T-helper 2 cell treated with Interferon-gamma antibody and Interleukin-4, amounts not matched to agents 5 μg/mL and 100 μg/mL, for 36 hours (primary cell): ENCODE measurements around the gene STH.
"Not testable (repeated sequence)": the region's sequence is repeated elsewhere in the genome, so short reads cannot be mapped to it uniquely, and the experiment has no call there.

Source experiments
- DNase-seq: peaks from one replicate; pipeline ENCODE4 v3.0.0; 2021; ENCODE audit warnings: low spot score
- H3K27ac Mint-ChIP-seq: one replicate; pipeline ENCODE4 v1.8.0; 2021; ENCODE audit warnings: mild to moderate bottlenecking, mixed read lengths
- H3K27me3 Mint-ChIP-seq: one replicate; pipeline ENCODE4 v1.8.0; 2021; ENCODE audit warnings: low read depth, mixed read lengths
- H3K36me3 Mint-ChIP-seq: one replicate; pipeline ENCODE4 v1.8.0; 2021; ENCODE audit warnings: low read depth, mixed read lengths
- H3K4me1 Mint-ChIP-seq: one replicate; pipeline ENCODE4 v1.8.0; 2021; ENCODE audit warnings: low read depth, mixed read lengths
- H3K4me3 Mint-ChIP-seq: one replicate; pipeline ENCODE4 v1.8.0; 2022; ENCODE audit warnings: mild to moderate bottlenecking, moderate library complexity, mixed read lengths
- H3K9me3 Mint-ChIP-seq: one replicate; pipeline ENCODE4 v1.8.0; 2021; ENCODE audit warnings: mixed read lengths

The STH gene

GRCh38 chr17:45997624-45998023, 1.4 kb upstream of the STH start:
- Mint-ChIP-seq H3K36me3 (no peaks in the 10 kb centered on the region), H3K4me3 (no peak overlapping the region), H3K9me3 (no peaks in the 10 kb centered on the region), H3K4me1 (peaks cover under 1% of the 10 kb centered on the region), H3K27ac (no peak overlapping the region), H3K27me3 (no peaks in the 10 kb centered on the region)
- no peak for DNase-seq

- Mint-ChIP-seq H3K9me3 (no peaks in the 10 kb centered on the region), H3K4me1 (peaks cover 5% of the 10 kb centered on the region), H3K36me3 (no peaks in the 10 kb centered on the region), H3K4me3 (no peak overlapping the region), H3K27ac (no peak overlapping the region), H3K27me3 (no peaks in the 10 kb centered on the region)
- no peak for DNase-seq
Measured at GRCh38 chr17:45999900-46000290, 845 bp downstream of the STH start.

GRCh38 chr17:46000292-46000691, 1.2 kb downstream of the STH start:
- Mint-ChIP-seq H3K36me3 (no peaks in the 10 kb centered on the region), H3K4me3 (no peak overlapping the region), H3K9me3 (no peaks in the 10 kb centered on the region), H3K4me1 (peaks cover 5% of the 10 kb centered on the region), H3K27me3 (no peaks in the 10 kb centered on the region), H3K27ac (no peak overlapping the region)
- no peak for DNase-seq

GRCh38 chr17:46000757-46001156, 1.7 kb downstream of the STH start:
- Mint-ChIP-seq H3K27me3 (no peaks in the 10 kb centered on the region), H3K36me3 (no peaks in the 10 kb centered on the region), H3K4me3 (no peak overlapping the region), H3K27ac (no peak overlapping the region), H3K9me3 (no peaks in the 10 kb centered on the region), H3K4me1 (peaks cover 5% of the 10 kb centered on the region)
- no peak for DNase-seq

GRCh38 chr17:46001390-46002310, 2.6 kb downstream of the STH start:
- Mint-ChIP-seq H3K27ac (no peak overlapping the region), H3K4me1 (peaks cover 5% of the 10 kb centered on the region), H3K9me3 (no peaks in the 10 kb centered on the region), H3K4me3 (no peak overlapping the region), H3K36me3 (no peaks in the 10 kb centered on the region), H3K27me3 (no peaks in the 10 kb centered on the region)
- no peak for DNase-seq

GRCh38 chr17:46002311-46002972, 3.4 kb downstream of the STH start:
- peak; percentile 46 for DNase-seq
- Mint-ChIP-seq H3K27me3 (no peaks in the 10 kb centered on the region), H3K9me3 (no peaks in the 10 kb centered on the region), H3K4me3 (no peak overlapping the region), H3K4me1 (peaks cover 5% of the 10 kb centered on the region), H3K36me3 (no peaks in the 10 kb centered on the region), H3K27ac (no peak overlapping the region)

GRCh38 chr17:46002973-46003316, 3.9 kb downstream of the STH start:
- Mint-ChIP-seq H3K27ac (no peak overlapping the region), H3K4me3 (no peak overlapping the region)

GRCh38 chr17:46003907-46004748, 5.1 kb downstream of the STH start:
- Mint-ChIP-seq H3K36me3 (no peaks in the 10 kb centered on the region), H3K27me3 (peaks cover 2% of the 10 kb centered on the region), H3K27ac (no peak overlapping the region), H3K4me3 (no peak overlapping the region), H3K9me3 (no peaks in the 10 kb centered on the region), H3K4me1 (peaks cover 5% of the 10 kb centered on the region)
- no peak for DNase-seq

More at GRCh38 chr17:46002973-46003316, 3.9 kb downstream of the STH start:
- H3K9me3 Mint-ChIP-seq = no peaks in the 10 kb centered on the region
- H3K36me3 Mint-ChIP-seq = no peaks in the 10 kb centered on the region
- peaks cover 5% of the 10 kb centered on the region for H3K4me1 Mint-ChIP-seq
- DNase-seq = no peak
- no peaks in the 10 kb centered on the region for H3K27me3 Mint-ChIP-seq

GRCh38 chr17:46006082-46006481, 7.0 kb downstream of the STH start:
- not testable (repeated sequence) for DNase-seq

GRCh38 chr17:46007461-46007965, 8.5 kb downstream of the STH start:
- Mint-ChIP-seq H3K4me3 (no peak overlapping the region), H3K27ac (no peak overlapping the region), H3K27me3 (peaks cover 2% of the 10 kb centered on the region), H3K36me3 (no peaks in the 10 kb centered on the region), H3K4me1 (peaks cover 5% of the 10 kb centered on the region), H3K9me3 (no peaks in the 10 kb centered on the region)
- DNase-seq = no peak

More at GRCh38 chr17:46006082-46006481, 7.0 kb downstream of the STH start:
- not testable (repeated sequence) for H3K4me3 Mint-ChIP-seq, H3K9me3 Mint-ChIP-seq, H3K36me3 Mint-ChIP-seq, H3K27me3 Mint-ChIP-seq, H3K4me1 Mint-ChIP-seq, H3K27ac Mint-ChIP-seq

GRCh38 chr17:46008591-46008990, 9.5 kb downstream of the STH start:
- peaks cover 1% of the 10 kb centered on the region for H3K4me1 Mint-ChIP-seq
- H3K9me3 Mint-ChIP-seq = no peaks in the 10 kb centered on the region
- H3K36me3 Mint-ChIP-seq = no peaks in the 10 kb centered on the region
- H3K4me3 Mint-ChIP-seq = no peak overlapping the region
- no peak for DNase-seq
- no peak overlapping the region for H3K27ac Mint-ChIP-seq
- H3K27me3 Mint-ChIP-seq = peaks cover 2% of the 10 kb centered on the region

GRCh38 chr17:46009681-46010596, 10.9 kb downstream of the STH start:
- H3K27ac Mint-ChIP-seq = no peak overlapping the region
- H3K36me3 Mint-ChIP-seq = no peaks in the 10 kb centered on the region
- peaks cover 2% of the 10 kb centered on the region for H3K27me3 Mint-ChIP-seq
- DNase-seq = no peak
- H3K4me1 Mint-ChIP-seq = no peaks in the 10 kb centered on the region
- H3K4me3 Mint-ChIP-seq = no peak overlapping the region
- no peaks in the 10 kb centered on the region for H3K9me3 Mint-ChIP-seq

- no peak overlapping the region for H3K27ac Mint-ChIP-seq
- peaks cover 2% of the 10 kb centered on the region for H3K27me3 Mint-ChIP-seq
- no peak overlapping the region for H3K4me3 Mint-ChIP-seq
- H3K9me3 Mint-ChIP-seq = no peaks in the 10 kb centered on the region
- no peaks in the 10 kb centered on the region for H3K4me1 Mint-ChIP-seq
- H3K36me3 Mint-ChIP-seq = no peaks in the 10 kb centered on the region
- no peak for DNase-seq
Measured at GRCh38 chr17:46010597-46011186, 11.6 kb downstream of the STH start.
